DMS153 (cell line): Measurements from ENCODE around the gene SLC7A9.

Source experiments
- DNase-seq: peaks from one replicate; lab custom pipeline; 2025; lab: John Stamatoyannopoulos, UW

Gene SLC7A9

GRCh38 chr19:32824916-32825608, 44.5 kb downstream of the SLC7A9 start:
- peak; percentile 31 for DNase-seq

- DNase-seq: no peak
Observed at GRCh38 chr19:32824191-32824751, 45.3 kb downstream of the SLC7A9 start.

GRCh38 chr19:32823747-32824102, 45.8 kb downstream of the SLC7A9 start:
- DNase-seq: no peak

GRCh38 chr19:32822916-32823746, 46.4 kb downstream of the SLC7A9 start:
- DNase-seq: no peak

- DNase-seq: no peak
Observed at GRCh38 chr19:32819419-32820400, 49.9 kb downstream of the SLC7A9 start.

GRCh38 chr19:32818536-32818935, 51.0 kb downstream of the SLC7A9 start:
- no peak for DNase-seq

- DNase-seq: no peak
Observed at GRCh38 chr19:32817569-32818476, 51.7 kb downstream of the SLC7A9 start.

GRCh38 chr19:32816555-32817099, 52.9 kb downstream of the SLC7A9 start:
- DNase-seq: no peak

GRCh38 chr19:32814624-32815023, 54.9 kb downstream of the SLC7A9 start:
- no peak for DNase-seq

GRCh38 chr19:32813862-32814425, 55.6 kb downstream of the SLC7A9 start:
- no peak for DNase-seq

GRCh38 chr19:32812571-32812970, 57.0 kb downstream of the SLC7A9 start:
- no peak for DNase-seq

- no peak for DNase-seq
Observed at GRCh38 chr19:32812036-32812435, 57.5 kb downstream of the SLC7A9 start.

GRCh38 chr19:32811151-32811550, 58.4 kb downstream of the SLC7A9 start:
- no peak for DNase-seq

GRCh38 chr19:32810452-32810851, 59.1 kb downstream of the SLC7A9 start:
- DNase-seq: no peak

GRCh38 chr19:32809754-32810153, 59.8 kb downstream of the SLC7A9 start:
- DNase-seq: no peak

GRCh38 chr19:32809254-32809653, 60.3 kb downstream of the SLC7A9 start:
- DNase-seq: no peak

- DNase-seq: no peak
Observed at GRCh38 chr19:32808236-32808635, 61.3 kb downstream of the SLC7A9 start.

GRCh38 chr19:32802840-32803239, 66.7 kb downstream of the SLC7A9 start:
- DNase-seq: no peak

GRCh38 chr19:32800754-32801153, 68.8 kb downstream of the SLC7A9 start:
- DNase-seq: no peak

- no peak for DNase-seq
Observed at GRCh38 chr19:32800191-32800590, 69.4 kb downstream of the SLC7A9 start.
